ENCODE results near the gene CFAP97D2. TPM values are rescaled to one million over a fixed set of nuclear protein-coding genes. Genes with fewer than 3 reads are reported as not detected.
"Not testable (repeated sequence)": the region's sequence is repeated elsewhere in the genome, so short reads cannot be mapped to it uniquely, and the experiment has no call there.

Gene CFAP97D2
- not detected for polyA plus RNA-seq (ENCODE audit: insufficient read length)

DNA sequence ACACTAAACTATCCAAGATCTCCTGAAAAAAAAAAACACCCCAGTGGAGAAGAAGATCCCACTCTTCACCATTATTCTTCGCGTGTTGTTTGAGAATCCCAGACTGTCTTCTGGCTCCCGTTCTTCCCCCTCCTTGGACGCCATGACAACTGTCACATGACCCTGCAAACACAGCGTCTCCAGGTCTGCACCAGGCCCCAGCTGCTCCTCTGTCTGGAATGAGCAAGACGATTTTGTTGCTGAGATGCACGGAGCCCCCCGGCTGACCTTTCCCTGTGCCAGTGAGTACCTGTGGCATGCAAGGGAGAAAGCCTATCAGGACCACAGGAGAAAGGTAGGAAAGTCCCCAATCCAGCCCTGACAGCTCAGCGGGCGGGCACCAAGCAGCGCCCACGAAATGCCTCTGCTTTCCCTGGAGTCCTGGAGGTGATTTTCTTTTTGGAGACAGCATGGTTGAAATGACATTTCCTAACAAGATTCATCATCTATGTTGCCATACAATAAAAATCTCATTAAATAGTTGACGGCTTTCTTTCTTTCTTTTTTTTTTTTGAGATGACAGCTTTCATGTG is at the start of gene CFAP97D2:
CFAP97D2 (plus strand) TSS at position 171 of the 572 bp plus-strand sequence; CDS start at position 245, 74 bp downstream.
- DNase-seq (ENCODE audit: low read depth), result no peak

DNA sequence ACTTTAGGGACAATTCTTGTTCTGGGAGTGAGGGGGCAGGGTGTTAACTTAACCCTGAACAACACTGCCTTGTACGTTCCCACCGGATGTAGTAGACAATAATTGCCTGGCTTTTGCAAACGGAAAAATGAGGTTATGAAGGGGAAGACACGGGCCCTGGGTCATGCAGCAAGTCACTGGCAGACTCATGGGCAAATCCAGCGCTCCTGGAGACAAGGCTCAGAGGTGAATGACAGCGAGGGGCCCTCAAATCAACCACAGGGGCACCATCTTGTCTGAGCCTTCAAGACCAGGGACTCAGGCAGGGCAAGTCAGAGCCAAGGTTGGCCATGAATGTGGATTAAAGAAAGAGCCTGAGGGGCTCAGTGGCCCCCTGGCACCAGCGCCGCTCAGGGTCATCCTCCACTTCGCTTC is 49.4 kb upstream of the CFAP97D2 start:
- DNase-seq (ENCODE audit: low read depth), result no peak

DNA sequence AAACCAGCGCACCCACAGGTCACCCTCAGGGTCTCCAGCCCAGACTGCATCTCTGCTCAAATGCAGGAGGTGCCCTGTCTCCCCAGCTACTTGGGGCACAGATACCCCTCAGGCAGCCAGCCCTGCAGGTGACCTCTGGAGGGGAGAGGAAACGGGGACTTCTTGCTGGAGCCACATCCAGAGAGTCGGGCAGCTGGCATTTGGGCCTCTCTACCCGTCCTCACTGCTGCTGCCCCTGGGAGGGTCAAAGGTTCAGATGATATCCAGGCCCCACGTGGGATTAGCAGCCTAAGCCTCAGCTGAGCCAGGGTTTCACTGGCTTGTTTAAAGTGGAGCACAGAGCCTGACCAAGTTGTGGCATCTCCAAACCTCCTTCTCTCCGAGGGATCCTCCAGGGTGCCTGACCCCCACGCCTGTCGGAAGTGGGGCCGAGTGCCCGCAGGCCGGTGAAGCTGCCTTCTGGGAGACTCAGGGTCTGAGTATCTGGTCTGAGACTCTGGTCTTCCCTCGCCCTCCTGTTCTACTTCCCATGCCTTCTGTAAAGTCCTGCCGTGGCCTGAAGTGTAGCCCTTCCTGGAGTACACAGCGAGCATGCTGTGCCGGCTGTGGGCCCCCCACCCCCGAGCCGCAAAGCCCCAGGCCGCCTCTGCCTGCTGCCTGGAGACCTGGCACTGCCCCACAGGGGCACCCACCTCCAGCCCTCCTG is 48.8 kb upstream of the CFAP97D2 start:
- no peak for DNase-seq (ENCODE audit: low read depth)

DNA sequence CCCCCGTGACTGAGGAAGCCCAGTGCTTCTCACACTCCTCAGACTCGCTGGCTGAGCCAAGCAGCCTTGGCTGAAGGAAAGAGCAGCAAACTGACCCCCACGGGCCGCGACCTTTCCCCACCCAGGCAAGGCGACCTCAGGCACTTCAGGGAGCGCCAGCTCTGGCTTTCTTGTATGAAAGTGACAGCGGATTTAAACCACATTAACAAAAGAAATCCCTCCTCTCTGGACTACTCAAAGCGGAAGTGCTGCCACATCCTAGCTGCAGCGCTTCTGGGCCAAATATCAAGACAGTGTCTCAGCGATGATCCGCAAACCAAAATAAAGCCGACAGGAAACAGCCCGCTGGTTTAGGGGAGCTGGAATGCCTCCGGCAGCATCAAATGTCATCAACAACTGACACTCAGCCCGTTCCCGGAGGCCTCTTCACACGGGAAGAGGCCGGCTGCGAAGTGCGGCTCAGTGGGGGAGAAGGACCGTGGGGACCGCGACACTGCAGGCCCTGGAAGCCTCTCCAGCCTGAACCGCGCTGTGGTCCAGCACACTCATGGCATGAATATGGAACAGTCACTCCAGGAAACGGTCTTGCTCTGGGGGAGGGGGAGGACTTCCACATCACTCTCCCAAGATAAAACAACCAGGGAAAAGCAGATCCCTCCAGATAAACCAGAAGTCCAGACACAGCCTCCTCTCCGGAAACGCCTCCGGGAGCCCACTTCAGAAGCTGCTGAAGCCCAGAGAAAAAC is 48.0 kb upstream of the CFAP97D2 start:
- DNase-seq (ENCODE audit: low read depth), result no peak

DNA sequence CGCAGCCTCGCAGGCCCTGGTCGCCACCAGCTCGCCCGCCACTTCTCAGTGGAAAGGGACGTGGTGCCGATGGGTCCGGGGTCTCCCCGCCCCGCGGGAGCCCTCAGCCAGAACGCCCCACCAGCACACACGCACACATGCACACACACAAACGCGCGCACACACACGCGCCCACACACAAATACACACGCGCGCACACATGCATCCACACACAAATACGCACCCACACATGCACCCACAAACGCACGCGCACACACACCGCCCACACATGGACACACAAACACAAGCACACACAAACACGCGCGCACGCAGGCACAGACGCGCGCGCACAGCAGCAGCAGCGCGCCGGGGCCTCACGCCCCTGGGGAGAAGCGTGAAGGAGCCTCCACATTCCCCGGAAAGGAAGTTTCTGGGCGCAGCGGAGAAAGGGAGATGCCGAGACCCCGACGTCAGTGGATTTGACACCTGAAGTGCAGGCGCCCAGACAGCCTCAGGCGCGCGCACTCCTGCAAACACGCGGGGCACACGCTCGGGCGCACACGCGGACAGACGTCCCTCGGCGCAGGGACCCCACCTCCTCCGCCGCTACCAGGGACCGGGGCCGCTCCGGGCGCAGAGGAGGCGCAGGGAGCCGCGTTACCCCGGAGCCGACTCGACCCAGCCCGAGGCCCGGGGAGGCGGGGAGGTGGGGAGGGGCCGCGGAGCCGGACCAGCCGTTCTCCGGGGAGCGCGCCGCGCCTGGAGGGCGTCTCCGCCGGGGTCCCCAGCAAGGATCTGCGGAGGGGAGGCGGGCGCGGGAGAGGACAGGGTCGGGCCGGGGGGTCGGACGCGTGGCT is 47.3 kb upstream of the CFAP97D2 start:
- no peak for DNase-seq (ENCODE audit: low read depth)

DNA sequence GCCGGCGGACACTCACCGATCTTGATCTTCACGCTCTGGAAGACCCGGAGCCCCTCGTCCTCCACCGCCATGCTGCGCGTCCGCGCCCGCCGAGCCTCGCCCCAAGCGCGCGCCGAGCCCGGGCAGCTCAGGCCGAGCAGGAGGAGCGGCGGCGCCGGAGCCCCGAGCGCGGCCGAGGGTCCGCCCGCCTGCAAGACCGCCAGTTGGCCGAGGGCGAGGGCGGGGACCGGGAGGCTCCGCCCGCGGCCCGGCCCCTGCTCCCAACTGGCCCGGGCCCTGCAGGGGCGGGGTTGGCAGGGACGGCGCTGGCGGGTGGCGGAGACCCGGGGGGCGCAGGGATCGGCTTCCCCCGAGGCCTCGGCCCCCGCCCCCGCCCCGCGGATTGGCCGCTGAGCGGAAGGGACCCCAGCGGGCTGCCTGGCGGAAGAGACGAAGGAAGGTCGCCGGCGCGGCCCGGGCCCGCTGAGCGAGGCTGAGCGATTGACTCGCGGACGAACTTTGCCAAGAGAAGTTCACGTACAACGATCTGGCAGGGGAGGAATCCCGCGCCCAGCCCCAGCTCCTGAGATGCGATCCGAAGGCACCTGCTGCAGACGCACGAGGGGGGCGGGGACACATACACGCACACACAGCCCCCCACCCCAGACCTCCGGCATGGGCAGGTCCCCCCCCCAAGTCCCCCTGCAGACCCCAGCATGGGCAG is 46.5 kb upstream of the CFAP97D2 start, which contains the start of gene RASA3:
RASA3 (minus strand) TSS at position 205 of the 703 bp plus-strand sequence; CDS start at position 71, 134 bp downstream.
- peak; percentile 58 for DNase-seq (ENCODE audit: low read depth)

DNA sequence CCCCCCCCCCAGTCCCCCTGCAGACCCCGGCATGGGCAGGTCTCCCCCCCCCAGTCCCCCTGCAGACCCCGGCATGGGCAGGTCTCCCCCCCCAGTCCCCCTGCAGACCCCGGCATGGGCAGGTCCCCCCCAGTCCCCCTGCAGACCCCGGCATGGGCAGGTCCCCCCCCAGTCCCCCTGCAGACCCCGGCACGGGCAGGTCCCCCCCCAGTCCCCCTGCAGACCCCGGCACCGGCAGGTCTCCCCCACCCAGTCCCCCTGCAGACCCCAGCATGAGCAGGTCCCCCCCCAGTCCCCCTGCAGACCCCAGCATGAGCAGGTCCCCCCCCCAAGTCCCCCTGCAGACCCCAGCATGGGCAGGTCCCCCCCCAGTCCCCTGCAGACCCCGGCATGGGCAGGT is 45.9 kb upstream of the CFAP97D2 start:
- DNase-seq (ENCODE audit: low read depth), result not testable (repeated sequence)

DNA sequence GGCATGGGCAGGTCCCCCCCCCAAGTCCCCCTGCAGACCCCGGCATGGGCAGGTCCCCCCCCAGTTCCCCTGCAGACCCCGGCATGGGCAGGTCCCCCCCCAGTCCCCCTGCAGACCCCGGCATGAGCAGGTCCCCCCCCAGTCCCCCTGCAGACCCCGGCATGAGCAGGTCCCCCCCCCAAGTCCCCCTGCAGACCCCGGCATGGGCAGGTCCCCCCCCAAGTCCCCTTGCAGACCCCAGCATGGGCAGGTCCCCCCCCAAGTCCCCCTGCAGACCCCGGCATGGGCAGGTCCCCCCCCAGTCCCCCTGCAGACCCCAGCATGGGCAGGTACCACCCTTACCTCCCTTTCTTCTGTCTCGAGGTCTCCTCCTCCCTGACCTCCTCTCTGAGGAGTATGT is 45.5 kb upstream of the CFAP97D2 start:
- not testable (repeated sequence) for DNase-seq (ENCODE audit: low read depth)

DNA sequence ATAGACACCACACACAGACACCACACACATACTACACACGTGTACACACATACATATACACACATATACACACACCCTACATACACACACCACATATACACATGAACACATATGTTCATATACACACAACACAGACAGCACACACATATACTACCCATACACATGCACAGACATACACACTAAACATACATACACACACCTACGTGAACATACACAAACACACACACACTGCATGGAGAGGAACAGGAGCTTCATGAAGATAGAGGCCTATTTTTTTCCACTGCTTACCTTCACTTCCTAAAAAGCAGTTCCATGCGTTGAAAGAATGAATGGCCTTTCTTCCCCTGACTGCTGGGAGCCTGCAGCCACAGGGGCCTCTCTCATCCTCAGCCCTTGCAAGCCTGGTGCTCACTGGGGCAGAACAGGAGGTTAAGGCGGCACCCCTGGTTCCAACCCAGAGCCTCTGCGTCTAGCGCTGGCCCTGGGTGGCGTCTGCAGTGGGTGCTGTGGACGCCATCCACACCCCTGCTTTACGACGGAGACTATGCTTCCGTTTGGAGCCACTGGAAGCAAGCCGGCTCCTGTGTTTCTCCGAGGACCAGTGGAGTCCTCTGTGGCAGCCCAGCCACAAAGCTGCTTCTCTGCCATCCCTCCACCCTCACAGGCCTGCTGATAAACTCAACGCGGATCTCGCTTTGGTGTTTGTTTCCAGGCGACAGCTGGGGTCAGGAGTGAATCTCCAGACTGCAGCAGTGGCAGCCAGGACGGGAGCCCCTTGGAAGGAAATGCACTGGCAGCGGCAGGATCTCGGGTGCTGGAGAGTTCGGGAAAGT is 44.7 kb upstream of the CFAP97D2 start:
- no peak for DNase-seq (ENCODE audit: low read depth)

DNA sequence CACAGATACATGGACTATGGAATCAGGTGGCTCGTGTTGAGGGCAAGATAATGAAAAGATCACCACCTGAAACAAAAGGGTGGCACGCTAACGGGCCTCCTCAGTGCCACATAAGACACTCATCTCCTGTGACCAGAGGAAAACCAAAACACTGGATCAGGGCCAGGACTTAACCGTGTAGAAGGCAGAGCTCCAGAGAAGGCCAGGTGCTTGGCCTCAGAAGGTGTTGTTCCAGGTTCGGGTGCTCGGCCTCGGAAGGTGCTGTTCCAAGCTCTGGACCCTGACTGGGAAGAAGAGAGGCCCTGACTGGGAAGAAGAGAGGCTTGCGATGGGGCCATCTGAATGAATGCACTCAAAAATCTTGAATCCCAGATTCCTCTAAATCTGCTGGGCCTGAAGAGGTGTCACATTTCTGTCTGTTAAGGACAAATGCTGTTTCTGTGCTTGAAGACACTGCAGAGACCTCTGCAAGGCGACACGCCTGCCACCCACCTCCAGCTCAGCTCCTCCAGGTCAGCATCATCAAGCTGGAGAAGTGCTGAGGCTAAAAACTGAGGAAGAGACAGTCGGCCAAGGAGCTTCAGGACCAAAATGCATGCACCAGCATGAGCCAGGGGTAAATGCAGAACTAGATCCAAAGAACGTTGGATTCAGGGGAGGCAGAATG is 44.0 kb upstream of the CFAP97D2 start:
- DNase-seq (ENCODE audit: low read depth), result no peak

DNA sequence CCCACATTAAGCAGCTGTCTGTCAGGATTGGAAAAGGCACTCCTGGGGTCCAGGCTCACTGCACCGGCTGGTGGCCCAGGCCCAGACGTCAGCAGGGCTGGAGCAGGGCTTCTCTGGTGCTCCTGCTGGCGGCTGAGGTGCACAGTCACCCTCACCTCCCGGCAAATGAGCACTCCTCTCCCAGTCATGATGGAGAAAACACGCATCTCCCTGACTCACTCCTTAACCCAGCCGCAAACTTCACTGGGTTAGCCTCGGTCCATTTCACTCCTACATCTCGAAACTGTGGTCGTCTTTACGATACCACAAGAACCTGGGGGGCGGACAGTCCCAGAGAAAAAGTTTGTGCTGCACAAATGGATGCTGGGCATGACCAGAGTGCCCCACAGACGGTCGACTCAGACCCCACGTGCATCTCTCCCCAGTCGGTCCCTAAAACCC is 43.3 kb upstream of the CFAP97D2 start:
- no peak for DNase-seq (ENCODE audit: low read depth)

DNA sequence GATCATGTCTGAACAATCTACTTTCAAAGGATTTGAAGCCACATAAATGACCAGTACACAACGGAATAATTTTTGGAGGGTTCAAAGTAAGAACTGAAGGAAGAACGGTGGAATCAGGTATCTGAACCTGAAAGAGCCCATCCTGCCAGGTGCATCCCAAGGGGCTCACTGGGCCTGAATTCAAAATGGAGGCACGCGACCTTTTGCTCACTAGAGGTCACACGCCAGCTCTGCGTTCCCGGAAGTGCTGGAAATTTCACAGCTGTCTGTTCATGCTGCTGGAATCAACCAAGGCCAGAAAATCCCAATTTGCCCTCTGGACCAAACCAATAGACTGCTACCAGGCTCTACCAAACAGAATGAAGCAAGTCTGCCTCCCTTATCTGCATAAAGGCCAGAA is 42.5 kb upstream of the CFAP97D2 start:
- no peak for DNase-seq (ENCODE audit: low read depth)

DNA sequence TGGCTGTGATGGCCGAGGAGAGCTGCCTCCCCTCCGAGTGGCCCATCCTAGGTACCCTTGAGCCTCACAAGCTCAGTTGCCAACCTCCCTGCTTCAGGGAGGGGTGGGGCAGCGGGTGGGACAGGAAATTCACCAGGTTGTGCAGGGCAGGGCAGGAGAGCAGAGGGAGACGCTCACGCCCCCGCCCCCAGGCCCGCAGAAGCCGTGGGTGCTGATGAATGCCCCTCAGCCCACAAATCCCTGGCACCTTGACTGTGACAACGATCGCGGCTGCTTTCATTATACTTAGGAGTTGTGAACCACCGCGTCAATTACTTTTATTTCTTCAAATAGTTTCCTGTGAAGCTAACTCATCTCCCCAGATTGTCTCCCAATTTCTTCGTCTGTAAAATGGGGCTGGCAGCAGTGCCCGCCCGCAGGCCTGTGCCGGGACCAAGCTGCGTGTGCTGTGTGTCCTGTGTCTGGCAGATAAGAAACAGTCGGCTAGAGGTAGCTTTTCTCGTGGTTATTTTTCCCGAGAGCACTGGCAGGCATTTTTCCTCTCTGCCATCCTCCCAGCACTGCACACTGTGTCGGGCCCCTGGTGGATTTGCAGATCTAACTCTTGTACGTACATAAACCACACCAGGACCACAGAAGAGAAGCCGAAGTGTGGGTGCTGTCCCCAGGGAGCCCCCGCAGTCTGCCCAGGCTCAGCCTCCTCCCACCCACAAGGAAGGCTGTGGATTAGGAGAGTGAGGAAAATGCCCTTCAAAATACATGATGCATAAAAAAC is 38.7 kb upstream of the CFAP97D2 start:
- no peak for DNase-seq (ENCODE audit: low read depth)

DNA sequence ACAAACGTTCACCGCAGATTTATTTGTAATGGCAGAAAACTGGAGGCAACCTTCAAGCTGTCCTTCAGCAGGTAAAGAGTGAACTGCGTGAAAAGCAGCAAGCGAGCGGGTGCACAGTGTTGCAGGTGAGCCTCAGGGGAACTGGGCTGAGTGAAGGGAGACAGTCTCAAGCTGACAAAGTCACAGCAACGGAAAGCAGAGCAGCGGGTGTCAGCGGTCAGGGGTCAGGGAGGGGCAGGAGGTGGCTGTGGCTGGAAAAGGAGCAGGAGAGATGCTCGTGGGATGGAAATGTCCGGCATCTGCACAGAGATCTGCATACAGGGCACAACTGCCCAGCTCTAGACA is 38.2 kb upstream of the CFAP97D2 start:
- DNase-seq (ENCODE audit: low read depth), result no peak

DNA sequence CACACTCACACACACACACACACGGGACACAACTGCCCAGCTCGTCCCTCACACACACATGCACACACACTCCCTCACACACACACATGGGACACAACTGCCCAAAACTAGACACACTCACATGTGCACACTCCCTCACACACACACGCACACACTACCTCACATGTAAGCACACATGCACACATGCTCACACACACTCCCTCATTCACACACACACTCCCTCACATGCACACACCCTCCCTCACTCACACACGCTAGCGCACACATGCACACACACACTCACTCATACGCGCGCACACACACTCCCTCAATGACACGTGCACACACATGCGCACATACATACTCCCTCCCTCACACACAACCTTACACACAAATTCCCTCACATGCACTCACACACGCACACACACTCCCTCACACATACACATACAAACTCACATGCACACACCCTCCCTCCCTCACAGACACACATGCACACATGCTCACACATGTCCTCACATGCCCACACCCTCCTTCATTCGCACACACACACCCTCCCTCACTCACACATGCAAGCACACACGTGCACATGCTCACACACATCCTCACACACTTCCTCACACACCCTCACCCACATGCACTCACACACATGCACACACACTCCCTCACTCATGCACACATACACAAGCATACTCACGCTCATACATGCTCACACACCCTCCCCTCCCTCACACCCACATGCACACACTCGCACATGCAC is 37.6 kb upstream of the CFAP97D2 start:
- no peak for DNase-seq (ENCODE audit: low read depth)

DNA sequence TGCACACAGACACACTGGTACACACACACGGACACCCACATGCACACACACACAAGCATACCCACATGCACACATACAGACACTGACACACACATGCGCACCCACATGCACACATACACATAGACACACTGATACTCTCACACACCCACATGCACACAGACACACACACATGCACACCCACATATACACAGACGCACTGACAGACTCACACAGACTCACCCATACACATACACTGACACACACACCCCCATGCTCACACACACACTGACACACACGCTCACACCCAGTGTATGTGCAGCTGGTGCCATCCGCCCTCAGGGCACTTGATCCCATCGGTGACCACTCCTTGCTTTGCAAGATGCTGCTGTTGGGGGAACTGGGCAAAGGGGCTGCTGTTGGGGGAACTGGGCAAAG is 36.9 kb upstream of the CFAP97D2 start:
- DNase-seq (ENCODE audit: low read depth), result no peak

DNA sequence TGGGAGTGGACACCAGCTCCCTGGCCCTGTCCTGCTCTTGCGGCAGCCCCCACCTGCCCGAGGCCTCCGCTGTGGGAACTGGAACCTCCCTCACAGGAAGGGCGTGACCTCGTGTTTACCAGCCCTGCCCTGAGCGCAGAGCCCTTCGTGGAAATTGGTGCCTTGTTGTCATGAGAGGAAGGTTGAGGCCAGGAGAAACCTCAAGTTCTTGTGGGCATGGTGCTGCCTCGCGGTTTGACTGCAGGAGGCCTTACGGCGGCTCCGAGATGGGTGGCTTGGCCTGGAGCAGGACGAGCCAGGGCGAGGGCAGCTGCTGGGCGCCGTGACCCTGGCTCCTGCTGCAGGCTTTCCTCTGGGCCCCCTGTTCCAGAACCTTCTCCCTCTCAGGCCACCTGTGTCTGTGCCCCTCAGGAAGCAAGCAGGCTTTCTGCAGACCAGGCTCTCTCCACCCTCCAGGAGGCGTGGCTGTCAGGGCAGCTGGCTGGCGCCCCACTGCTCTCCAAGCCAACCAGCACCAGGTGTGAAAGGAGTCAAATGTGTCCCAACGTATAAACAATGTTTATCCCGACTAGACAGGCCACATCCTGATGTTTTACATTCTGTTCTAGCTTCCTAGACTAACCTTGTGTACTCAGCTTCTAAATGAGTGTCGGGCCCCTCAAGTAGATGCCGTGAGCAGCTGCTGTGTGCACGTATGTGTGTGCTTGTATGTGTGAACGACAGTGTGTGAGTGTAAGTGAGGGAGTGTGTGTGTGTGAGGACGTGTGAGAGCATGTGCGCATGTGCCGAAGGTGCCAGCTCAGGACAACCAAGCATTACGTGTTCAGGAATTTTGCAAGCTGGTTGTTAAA is 36.2 kb upstream of the CFAP97D2 start:
- DNase-seq (ENCODE audit: low read depth), result no peak
